LNCaP clone FGC (cell line): ENCODE results near the gene SYS1.
A peak's percentile ranks its signal among the peaks of the same experiment; 100 is the strongest.

Source experiments
- DNase-seq: peaks from one replicate; pipeline ENCODE4 v3.0.0-alpha.2; 2011; ENCODE audit warnings: low read depth
- H3K4me3 ChIP-seq: 2 replicates; pipeline ENCODE4 v1.5.1; 2011; ENCODE audit warnings: mild to moderate bottlenecking, low read depth, low read length, control low read depth
- CTCF ChIP-seq: IDR thresholded peaks from 2 replicates; pipeline ENCODE4 v1.5.1; 2012; ENCODE audit warnings: mild to moderate bottlenecking; ENCODE audit not compliant: control insufficient read depth, insufficient read depth; ENCODE audit errors: extremely low read depth

The SYS1 gene

GRCh38 chr20:45407783-45408645 lies 45.1 kb downstream of the SYS1 start, which contains the start of gene DBNDD2:
Gene DBNDD2, plus strand, starts transcription at chr20:45408289. Its CDS starts 179 bp downstream, at chr20:45408468.
- DNase-seq = no peak
- TF ChIP-seq CTCF = no peak
- no peak within 1 kb of the TSS for H3K4me3 ChIP-seq

DNA sequence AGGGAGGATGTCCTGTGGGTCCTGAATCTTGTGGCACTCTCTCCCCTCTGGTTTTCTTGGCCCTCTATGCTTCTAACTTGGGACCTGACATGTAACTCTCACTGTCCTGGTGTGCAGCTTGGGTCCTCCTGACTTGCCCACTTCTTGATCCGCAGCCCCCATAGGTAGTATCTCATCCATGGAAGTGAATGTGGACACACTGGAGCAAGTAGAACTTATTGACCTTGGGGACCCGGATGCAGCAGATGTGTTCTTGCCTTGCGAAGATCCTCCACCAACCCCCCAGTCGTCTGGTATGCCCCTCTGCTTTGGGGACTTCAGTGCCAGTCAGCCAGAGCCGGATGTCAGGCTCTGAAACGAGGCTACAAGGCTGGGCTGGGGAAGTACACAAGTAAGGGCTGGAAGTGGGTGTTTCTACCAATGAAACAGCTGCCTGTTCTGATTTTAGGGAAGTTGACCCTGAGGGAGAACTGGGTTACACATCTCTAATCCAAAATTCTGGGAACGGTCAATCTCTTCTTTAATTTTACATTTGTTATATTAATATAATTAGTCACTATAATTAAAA lies 45.8 kb downstream of the SYS1 start:
- DNase-seq = no peak
- TF ChIP-seq CTCF = no peak
- no peak overlapping the region for H3K4me3 ChIP-seq

- no peak overlapping the region for H3K4me3 ChIP-seq
- DNase-seq = no peak
- no peak for TF ChIP-seq CTCF
Measured at GRCh38 chr20:45409521-45410272, 46.7 kb downstream of the SYS1 start.

DNA sequence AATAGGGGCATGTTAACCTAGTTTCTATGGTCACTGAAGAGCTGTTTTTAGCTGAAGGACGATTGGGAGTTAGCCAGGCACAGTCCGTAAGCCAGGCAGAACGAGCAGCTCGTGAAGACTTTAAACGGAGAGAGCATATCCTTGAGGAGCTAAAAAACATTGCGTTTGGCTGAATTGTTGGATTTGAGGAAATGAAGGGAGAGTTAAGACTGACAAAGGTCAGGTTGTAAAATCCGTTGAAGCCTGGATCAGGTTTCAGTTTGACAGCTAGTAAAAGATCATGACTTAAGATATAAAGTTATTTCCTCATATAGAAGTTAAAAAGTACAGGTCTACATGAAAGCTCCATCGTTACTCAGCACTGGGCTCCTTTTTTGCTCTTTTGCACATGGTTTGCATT lies 47.9 kb downstream of the SYS1 start:
- DNase-seq = peak; percentile 72
- peak overlapping the region; percentile 17 for H3K4me3 ChIP-seq
- no peak for TF ChIP-seq CTCF

- DNase-seq = no peak
- no peak overlapping the region for H3K4me3 ChIP-seq
- TF ChIP-seq CTCF = no peak
Measured at GRCh38 chr20:45412653-45413052, 49.7 kb downstream of the SYS1 start.

DNA sequence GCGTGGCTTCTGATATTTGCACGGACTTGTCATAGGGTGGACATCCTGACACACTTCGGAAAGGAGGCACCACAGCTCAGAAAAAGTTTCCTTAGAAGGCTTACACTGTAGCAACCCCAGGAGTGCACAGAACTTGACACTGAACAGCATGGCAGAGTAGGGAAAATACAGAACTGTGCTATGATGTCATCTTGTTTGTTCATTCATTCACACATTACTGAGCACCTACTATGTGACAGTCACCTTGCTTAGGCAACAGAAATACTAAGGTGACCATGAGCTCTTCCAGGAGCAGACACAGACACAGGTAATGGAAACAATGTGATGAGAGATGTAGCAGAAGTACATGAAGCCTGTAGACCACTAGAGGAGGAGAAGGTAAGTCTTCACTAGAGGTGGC lies 50.5 kb downstream of the SYS1 start:
- no peak for DNase-seq
- H3K4me3 ChIP-seq = no peak overlapping the region
- no peak for TF ChIP-seq CTCF
